H1 (cell line): Measurements from ENCODE around the gene MTARC2. TPM values are rescaled to one million over a fixed set of nuclear protein-coding genes. Genes with fewer than 3 reads are reported as not detected.

Experiments used
- CTCF ChIA-PET: fragments of 300-600 bp; sonication (Branson Sonifier 250); formaldehyde crosslinking; loops from one replicate; lab custom pipeline; 2021; ENCODE audit not compliant: partially characterized antibody; lab: Charles Lee
- POLR2A ChIA-PET: fragments of 300-600 bp; sonication (Branson Sonifier 250); formaldehyde crosslinking; loops from one replicate; lab custom pipeline; 2021; ENCODE audit warnings: inconsistent platforms; ENCODE audit not compliant: partially characterized antibody; lab: Charles Lee
- DNase-seq, 2 experiments: peaks; one replicate each; pipeline versions ENCODE4 v3.0.0 to v3.0.0-alpha.2; 2010 to 2022; ENCODE audit warnings: low spot score in 2 of 2, low read depth in 1 of 2, mixed read lengths in 1 of 2
- FAIRE-seq: peaks from 2 replicates; lab custom pipeline; 2011; peaks lifted over from hg19 to GRCh38; lab: Jason Lieb, UNC
- H2AFZ ChIP-seq: 2 replicates; pipeline ENCODE4 v1.8.1; 2012; ENCODE audit warnings: low read length, inconsistent platforms
- H2AK5ac ChIP-seq: 2 replicates; pipeline ENCODE4 v1.6.1; 2013; ENCODE audit warnings: low read depth, low read length
- H2BK120ac ChIP-seq: replicated peaks from 2 replicates; pipeline ENCODE3; 2013; ENCODE audit warnings: low read depth, low read length, inconsistent platforms
- H2BK12ac ChIP-seq: 2 replicates; pipeline ENCODE4 v1.6.1; 2013; ENCODE audit warnings: low read depth, low read length
- H2BK15ac ChIP-seq: 2 replicates; pipeline ENCODE4 v1.6.1; 2013; ENCODE audit warnings: low read length
- H2BK20ac ChIP-seq: 2 replicates; pipeline ENCODE4 v1.6.1; 2013; ENCODE audit warnings: low read length
- H2BK5ac ChIP-seq: 2 replicates; pipeline ENCODE4 v1.6.1; 2013; ENCODE audit warnings: low read depth, low read length
- H3K14ac ChIP-seq: 2 replicates; pipeline ENCODE4 v1.6.1; 2013; ENCODE audit warnings: inconsistent platforms; ENCODE audit not compliant: insufficient read length
- H3K18ac ChIP-seq: 2 replicates; pipeline ENCODE4 v1.6.1; 2013; ENCODE audit warnings: low read length; ENCODE audit errors: extremely low read depth
- H3K23ac ChIP-seq: 2 replicates; pipeline ENCODE4 v1.6.1; 2013; ENCODE audit warnings: inconsistent platforms; ENCODE audit not compliant: insufficient read length
- H3K23me2 ChIP-seq: 2 replicates; pipeline ENCODE4 v1.6.1; 2013; ENCODE audit warnings: low read depth, low read length
- H3K27ac ChIP-seq: 2 replicates; pipeline ENCODE4 v1.6.1; 2011; ENCODE audit warnings: low read depth, low read length, inconsistent platforms
- H3K27me3 ChIP-seq, 4 experiments: replicated peaks in 1 of 4; 1 replicate in 1 of 4; 2 replicates in 3 of 4; pipeline versions ENCODE4 v1.6.1 to v1.8.1; 2011 to 2013; ENCODE audit warnings: low read length in 3 of 4, mild to moderate bottlenecking in 3 of 4, inconsistent platforms in 2 of 4, mixed read lengths in 2 of 4, moderate library complexity in 1 of 4; ENCODE audit not compliant: control insufficient read depth in 3 of 4, insufficient read depth in 3 of 4; ENCODE audit errors: extremely low read depth in 1 of 4
- H3K36me3 ChIP-seq, 4 experiments: 2 replicates each; pipeline versions ENCODE4 v1.6.1 to v1.8.1; 2011 to 2013; ENCODE audit warnings: mild to moderate bottlenecking in 4 of 4, low read length in 3 of 4, moderate library complexity in 2 of 4, control low read depth in 1 of 4, inconsistent platforms in 1 of 4; ENCODE audit not compliant: insufficient read depth in 4 of 4, control insufficient read depth in 2 of 4
- H3K4ac ChIP-seq: replicated peaks from 2 replicates; pipeline ENCODE3; 2013; ENCODE audit warnings: low read length, low read depth, mixed read lengths, inconsistent platforms; ENCODE audit not compliant: insufficient read length
- H3K4me1 ChIP-seq, 4 experiments: replicated peaks in 1 of 4; 1 replicate in 1 of 4; 2 replicates in 3 of 4; pipeline versions ENCODE4 v1.6.1 to v1.8.1; 2011 to 2013; ENCODE audit warnings: low read length in 3 of 4, inconsistent platforms in 2 of 4, mixed read lengths in 1 of 4; ENCODE audit not compliant: insufficient read depth in 4 of 4, control insufficient read depth in 3 of 4
- H3K4me2 ChIP-seq, 2 experiments: 2 replicates each; pipeline versions ENCODE4 v1.6.1 to v1.8.1; 2011 to 2013; ENCODE audit warnings: low read depth in 2 of 2, low read length in 2 of 2, control low read depth in 1 of 2, inconsistent platforms in 1 of 2, mild to moderate bottlenecking in 1 of 2; ENCODE audit not compliant: insufficient read depth in 1 of 2
- H3K4me3 ChIP-seq, 4 experiments: fragments of 200-600, 300-600 bp in 1 of 4; sonication (generic), shearing (Covaris generic), sonication (Bioruptor Twin) in 1 of 4; 2 replicates each; pipeline versions ENCODE4 v1.5.1 to v1.8.1; 2011 to 2016; ENCODE audit warnings: low read length in 4 of 4, low read depth in 3 of 4, control low read depth in 2 of 4, inconsistent platforms in 2 of 4, mild to moderate bottlenecking in 2 of 4, mixed read lengths in 1 of 4, moderate library complexity in 1 of 4; ENCODE audit not compliant: insufficient read depth in 2 of 4; ENCODE audit errors: extremely low read depth in 1 of 4
- H3K56ac ChIP-seq: replicated peaks from 2 replicates; pipeline ENCODE3; 2013; ENCODE audit warnings: low read depth, mild to moderate bottlenecking, mixed read lengths, low read length, inconsistent platforms; ENCODE audit not compliant: insufficient read length
- H3K79me1 ChIP-seq: 2 replicates; pipeline ENCODE4 v1.6.1; 2013; ENCODE audit warnings: low read depth, low read length, control low read depth
- H3K79me2 ChIP-seq, 2 experiments: 2 replicates each; pipeline versions ENCODE4 v1.6.1 to v1.8.1; 2012 to 2013; ENCODE audit warnings: low read length in 2 of 2, mild to moderate bottlenecking in 2 of 2, inconsistent platforms in 1 of 2; ENCODE audit not compliant: insufficient read depth in 2 of 2, control insufficient read depth in 1 of 2
- H3K9ac ChIP-seq, 4 experiments: replicated peaks in 1 of 4; 1 replicate in 1 of 4; 2 replicates in 3 of 4; pipeline versions ENCODE4 v1.6.1 to v1.8.1; 2011 to 2013; ENCODE audit warnings: low read depth in 3 of 4, low read length in 3 of 4, control low read depth in 2 of 4, mild to moderate bottlenecking in 2 of 4, moderate library complexity in 2 of 4, inconsistent platforms in 1 of 4; ENCODE audit errors: extremely low read depth in 1 of 4
- H3K9me3 ChIP-seq, 2 experiments: 2 replicates each; pipeline versions ENCODE4 v1.6.1 to v1.8.1; 2012 to 2013; ENCODE audit warnings: mild to moderate bottlenecking in 2 of 2, moderate library complexity in 2 of 2, control low read depth in 1 of 2, inconsistent platforms in 1 of 2, low read depth in 1 of 2, low read length in 1 of 2, mixed read lengths in 1 of 2; ENCODE audit not compliant: insufficient read depth in 2 of 2
- H4K20me1 ChIP-seq, 2 experiments: replicated peaks in 1 of 2; 2 replicates each; pipeline versions ENCODE3 to v1.8.1; 2011 to 2013; ENCODE audit warnings: inconsistent platforms in 2 of 2, low read length in 2 of 2, mild to moderate bottlenecking in 1 of 2; ENCODE audit not compliant: insufficient read depth in 2 of 2, control insufficient read depth in 1 of 2
- H4K5ac ChIP-seq: 2 replicates; pipeline ENCODE4 v1.6.1; 2013; ENCODE audit warnings: low read length, low read depth, mixed read lengths, inconsistent platforms; ENCODE audit not compliant: insufficient read length
- H4K8ac ChIP-seq: 2 replicates; pipeline ENCODE4 v1.8.0; 2013; ENCODE audit warnings: mild to moderate bottlenecking, moderate library complexity, low read length, inconsistent platforms; ENCODE audit not compliant: insufficient read depth; ENCODE audit errors: extremely low read depth
- H4K91ac ChIP-seq: replicated peaks from 2 replicates; pipeline ENCODE3; 2013; ENCODE audit warnings: low read length, mixed read lengths, inconsistent platforms; ENCODE audit not compliant: insufficient read length
- CREB1 ChIP-seq: IDR thresholded peaks from 2 replicates; pipeline ENCODE4 v1.6.1; 2012; ENCODE audit warnings: inconsistent platforms
- GTF2F1 ChIP-seq: IDR thresholded peaks from 2 replicates; pipeline ENCODE4 v1.6.1; 2012; ENCODE audit warnings: low read depth, low read length, improper control_type of control experiment, borderline replicate concordance
- JUND ChIP-seq: IDR thresholded peaks from 2 replicates; pipeline ENCODE4 v1.6.1; 2011; ENCODE audit warnings: mild to moderate bottlenecking, improper control_type of control experiment, low read length
- KDM5A ChIP-seq: fragments of 200-600 bp; IDR thresholded peaks from 2 replicates; pipeline ENCODE4 v1.7.1; 2012; ENCODE audit warnings: mild to moderate bottlenecking, low read length, inconsistent platforms, mixed read lengths
- POLR2A ChIP-seq, 2 experiments: IDR thresholded peaks; 1 replicate in 1 of 2; 2 replicates in 1 of 2; pipeline ENCODE4 v1.6.1; 2011; ENCODE audit warnings: low read depth in 2 of 2, low read length in 2 of 2, mild to moderate bottlenecking in 2 of 2; ENCODE audit errors: control extremely low read depth in 1 of 2
- POU5F1 ChIP-seq: IDR thresholded peaks from 2 replicates; pipeline ENCODE4 v1.6.1; 2011; ENCODE audit warnings: low read depth, mild to moderate bottlenecking, low read length, moderate library complexity
- SIX5 ChIP-seq: IDR thresholded peaks from 2 replicates; pipeline ENCODE4 v1.6.1; 2011; ENCODE audit warnings: mild to moderate bottlenecking, low read depth, low read length
- YY1 ChIP-seq: IDR thresholded peaks from 2 replicates; pipeline ENCODE4 v1.6.1; 2011; ENCODE audit warnings: low read depth, mild to moderate bottlenecking, low read length
- ZNF274 ChIP-seq: IDR thresholded peaks from 2 replicates; pipeline ENCODE4 v1.7.0; 2012; ENCODE audit warnings: low read length, borderline replicate concordance; ENCODE audit errors: extremely low read depth
- WGBS, 2 experiments: shearing (Covaris generic) in 1 of 2; methylation state at CpG; one replicate each; pipeline versions ENCODE4 v1.1.6 to v1.1.7; 2013 to 2015; ENCODE audit warnings: low lambda C conversion rate in 2 of 2, mixed read lengths in 2 of 2, inconsistent platforms in 1 of 2, low coverage in 1 of 2, missing lambda C conversion rate in 1 of 2; ENCODE audit not compliant: insufficient replicate concordance in 2 of 2, insufficient coverage in 1 of 2, insufficient read length in 1 of 2; ENCODE audit errors: extremely low coverage in 1 of 2, missing lambda C conversion rate in 1 of 2; 5-methylcytosine and 5-hydroxymethylcytosine counted together
- polyA plus RNA-seq, 7 experiments: library from polyadenylated mRNA; depleted of rRNA in 3 of 7; stranded (reverse) in 5 of 7; unstranded in 2 of 7; fragments of >200 nt in 5 of 7; fragments of 200-250 nt in 2 of 7; gene quantifications; 1 replicate in 5 of 7; 2 replicates in 1 of 7; 4 replicates in 1 of 7; pipeline versions ENCODE4 v1.2.1 to v1.2.3, GENCODE V29; 2011 to 2013; ENCODE audit warnings: missing spikeins in 2 of 7, mixed read lengths in 2 of 7
- total RNA-seq: library from RNA; stranded (reverse); fragmentation: NEBNext Ultra II Directional; extraction: Animal tissue kit (Norgen Biotek cat#: 25700); gene quantifications from 2 replicates; pipeline ENCODE4 v1.2.1, GENCODE V29; 2021
- TF ChIP-seq, protein P1 (sequence below): IDR thresholded peaks from 2 replicates; pipeline ENCODE4 v1.6.1; 2011; ENCODE audit warnings: low read depth, mild to moderate bottlenecking, low read length; ENCODE audit not compliant: insufficient read depth

Gene MTARC2
- total and polyA plus RNA-seq, 2 of the 8 experiments (the other 6 are each of a cell fraction or from before 2014, with no cell fraction given): 7.2 to 7.9 TPM

DNA sequence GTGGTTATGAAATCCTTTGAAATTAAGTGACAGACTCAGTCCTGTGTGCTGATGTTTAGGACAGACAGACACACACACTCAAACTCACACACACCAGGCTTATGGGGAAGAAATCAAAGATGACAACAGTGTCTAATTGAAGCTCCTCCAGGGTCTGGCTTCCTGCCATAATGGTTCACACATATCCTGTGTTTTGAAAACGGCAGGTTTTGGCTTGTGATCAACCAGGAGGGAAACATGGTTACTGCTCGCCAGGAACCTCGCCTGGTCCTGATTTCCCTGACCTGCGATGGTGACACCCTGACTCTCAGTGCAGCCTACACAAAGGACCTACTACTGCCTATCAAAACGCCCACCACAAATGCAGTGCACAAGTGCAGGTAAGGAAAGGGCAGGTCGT is 43.2 kb downstream of the MTARC2 start:
- H2BK15ac ChIP-seq: no peak overlapping the region
- CTCF ChIA-PET: interaction anchor here (1.3 to 8.2 kb wide), 3 partner anchors 12 to 113 kb away, joined by 3 to 96 read pairs (median 4); no protein-coding TSS in a partner anchor
- no peak overlapping the region for H2BK120ac ChIP-seq
- no peak overlapping the region for H4K91ac ChIP-seq
- no peak overlapping the region for H3K4me2 ChIP-seq
- no peak overlapping the region for H4K8ac ChIP-seq
- H2BK12ac ChIP-seq: no peak overlapping the region
- no peak overlapping the region for H2AFZ ChIP-seq
- no peak overlapping the region for H2AK5ac ChIP-seq
- no peak overlapping the region for H3K56ac ChIP-seq
- no peak overlapping the region; a peak in 1 of 7 replicates for H3K9ac ChIP-seq
- H3K27ac ChIP-seq: no peak overlapping the region
- FAIRE-seq: no peak
- peaks cover 8% of the 10 kb centered on the region; the same call in 1 of the 2 replicates for H3K23me2 ChIP-seq
- no peak overlapping the region for H2BK20ac ChIP-seq
- H4K20me1 ChIP-seq: peaks cover 0 to 3% of the 10 kb centered on the region in 2 experiments
- no peaks in the 10 kb centered on the region for H3K27me3 ChIP-seq
- H3K23ac ChIP-seq: no peak overlapping the region
- TF ChIP-seq, protein P1, sequence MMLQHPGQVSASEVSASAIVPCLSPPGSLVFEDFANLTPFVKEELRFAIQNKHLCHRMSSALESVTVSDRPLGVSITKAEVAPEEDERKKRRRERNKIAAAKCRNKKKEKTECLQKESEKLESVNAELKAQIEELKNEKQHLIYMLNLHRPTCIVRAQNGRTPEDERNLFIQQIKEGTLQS: no peak
- TF ChIP-seq JUND (no peak), YY1 (no peak), CREB1 (no peak), ZNF274 (no peak), POU5F1 (no peak), GTF2F1 (no peak), KDM5A (no peak), POLR2A (IDR thresholded peaks at IDR 0.05; ENCODE audit: control extremely low read depth in 1 of 2, low read depth in 2 of 2, low read length in 2 of 2) (no peak), SIX5 (no peak)
- TF ChIP-seq, all 59 proteins: peak for 0
- peaks cover 0 to 4% (median under 1%) of the 10 kb centered on the region in 4 experiments; a peak in 1 of 7 replicates for H3K4me1 ChIP-seq
- peaks cover 0 to 15% of the 10 kb centered on the region in 2 experiments; a peak in 2 of 4 replicates for H3K79me2 ChIP-seq
- H3K4me3 ChIP-seq: no peak overlapping the region
- H3K79me1 ChIP-seq: peaks cover 3% of the 10 kb centered on the region
- WGBS, 2 experiments: 79% methylated on average over 6 of the region's 6 CpGs; no CpG with 5 or more reads in 1 of the 2 experiments
- no peak overlapping the region for H2BK5ac ChIP-seq
- DNase-seq: no peak
- peaks cover 0 to 13% (median under 1%) of the 10 kb centered on the region in 4 experiments; a peak in 2 of 8 replicates for H3K36me3 ChIP-seq
- POLR2A ChIA-PET: no interaction called here
- H4K5ac ChIP-seq: no peak overlapping the region
- H3K4ac ChIP-seq: no peak overlapping the region
- no peak overlapping the region for H3K18ac ChIP-seq
- no peaks in the 10 kb centered on the region for H3K9me3 ChIP-seq
- no peak overlapping the region for H3K14ac ChIP-seq
